HepG2 (cell line): Measurements from ENCODE around the gene MCAT. TPM values are rescaled to one million over a fixed set of nuclear protein-coding genes. Genes with fewer than 3 reads are reported as not detected.

Experiments
- ATAC-seq: fragments of 200-7000 bp; cut with Tn5 transposase; 3 replicates; pipeline ENCODE4 v1.9.1; 2020; ENCODE audit warnings: mild to moderate bottlenecking, moderate library complexity
- BruUV-seq: library from RNA; stranded (reverse); fragments of 400-500 nt; replicated peaks from 2 replicates; lab custom pipeline; 2021; lab: Mats Ljungman, UMichigan
- CTCF ChIA-PET: fragments of 300-600 bp; formaldehyde crosslinking; extraction: SDS; loops from one replicate; lab custom pipeline; 2021; ENCODE audit warnings: low total read pairs, inconsistent platforms, low intra/inter-chr PET ratio; lab: Yijun Ruan, JAX
- POLR2A ChIA-PET: fragments of 350-600 bp; sonication (Branson Sonifier 250); formaldehyde crosslinking; loops from one replicate; lab custom pipeline; 2020; ENCODE audit warnings: antibody characterized with exemption, inconsistent platforms; lab: Yijun Ruan, JAX
- DNase-seq: peaks from one replicate; pipeline ENCODE4 v3.0.0-alpha.2; 2015; ENCODE audit warnings: low spot score
- FAIRE-seq: peaks from 3 replicates; lab custom pipeline; 2011; peaks lifted over from hg19 to GRCh38; lab: Jason Lieb, UNC
- H2AFZ ChIP-seq: one replicate; pipeline ENCODE4 v1.6.1; 2011; ENCODE audit warnings: low read length, inconsistent platforms
- H3K27ac ChIP-seq: fragments of 300-600 bp; 3 replicates; pipeline ENCODE4 v1.8.0; 2011; ENCODE audit warnings: mixed run types, mild to moderate bottlenecking, mixed read lengths, low read length, inconsistent platforms; ENCODE audit not compliant: insufficient read depth; ENCODE audit errors: extremely low read length
- H3K27me3 ChIP-seq, 2 experiments: fragments of 200-600 bp in 1 of 2; 2 replicates in 1 of 2; 3 replicates in 1 of 2; pipeline versions ENCODE4 v1.6.0 to v1.8.0; 2011; ENCODE audit warnings: low read length in 2 of 2, mild to moderate bottlenecking in 2 of 2, moderate library complexity in 2 of 2, inconsistent platforms in 1 of 2; ENCODE audit not compliant: insufficient read depth in 2 of 2, control insufficient read depth in 1 of 2
- H3K36me3 ChIP-seq, 2 experiments: fragments of 200-600 bp in 1 of 2; replicated peaks in 1 of 2; 2 replicates in 1 of 2; 3 replicates in 1 of 2; pipeline versions ENCODE4 v1.5.1 to v1.8.0; 2011; ENCODE audit warnings: low read length in 2 of 2, inconsistent platforms in 1 of 2; ENCODE audit not compliant: insufficient read depth in 2 of 2, control insufficient read depth in 1 of 2
- H3K4me1 ChIP-seq: 2 replicates; pipeline ENCODE4 v1.5.1; 2012; ENCODE audit warnings: low read length, inconsistent platforms; ENCODE audit not compliant: insufficient read depth
- H3K4me2 ChIP-seq: 2 replicates; pipeline ENCODE4 v1.6.0; 2011; ENCODE audit warnings: low read depth, low read length, inconsistent platforms
- H3K4me3 ChIP-seq, 3 experiments: fragments of 200-600 bp in 1 of 3; sonication (generic), shearing (Covaris generic) in 1 of 3; replicated peaks in 1 of 3; 2 replicates each; pipeline ENCODE4 v1.5.1; 2011 to 2016; ENCODE audit warnings: low read length in 3 of 3, inconsistent platforms in 2 of 3, low read depth in 2 of 3, mild to moderate bottlenecking in 2 of 3, control low read depth in 1 of 3, mixed read lengths in 1 of 3; ENCODE audit not compliant: insufficient read depth in 1 of 3
- H3K79me2 ChIP-seq: one replicate; pipeline ENCODE4 v1.6.1; 2011; ENCODE audit warnings: low read length, inconsistent platforms; ENCODE audit not compliant: insufficient read depth
- H3K9ac ChIP-seq: 2 replicates; pipeline ENCODE4 v1.6.0; 2011; ENCODE audit warnings: mild to moderate bottlenecking, low read depth, low read length, inconsistent platforms; ENCODE audit not compliant: insufficient read depth
- H3K9me3 ChIP-seq: 2 replicates; pipeline ENCODE4 v1.5.1; 2012; ENCODE audit warnings: mild to moderate bottlenecking, low read length
- H4K20me1 ChIP-seq: 2 replicates; pipeline ENCODE4 v1.6.0; 2011; ENCODE audit warnings: inconsistent platforms, mild to moderate bottlenecking, low read length, moderate library complexity; ENCODE audit not compliant: insufficient read depth
- NR2C2 ChIP-seq: sonication (generic); formaldehyde crosslinking; IDR thresholded peaks from 2 replicates; pipeline ENCODE4 v1.4.0; 2020; ENCODE audit warnings: missing genetic modification reagents, mild to moderate bottlenecking, moderate library complexity, borderline replicate concordance
- SNRNP70 ChIP-seq: fragments of 200-400 bp; formaldehyde crosslinking; IDR thresholded peaks from 2 replicates; pipeline ENCODE4 v1.6.1; 2017; ENCODE audit warnings: mild to moderate bottlenecking, low read depth, low read length, moderate library complexity
- WGBS: methylation state at CpG from one replicate; pipeline ENCODE4 v1.1.6; 2017; ENCODE audit warnings: low lambda C conversion rate; 5-methylcytosine and 5-hydroxymethylcytosine counted together
- in situ Hi-C: cut with HindIII; loops from 2 replicates; pipeline ENCODE4 v1.10.0; 2017; ENCODE audit warnings: low pct_unique_long_range_greater_than_20kb; ENCODE audit not compliant: extremely low pct_ligation_motif_present
- intact Hi-C: fragments of 100-400 bp; cut with micrococcal nuclease; formaldehyde crosslinking; loops from one replicate; pipeline ENCODE4 v1.10.0; 2022; ENCODE audit not compliant: unreplicated experiment
- polyA plus RNA-seq, 8 experiments: library from polyadenylated mRNA; depleted of rRNA in 3 of 8; stranded (reverse) in 7 of 8; unstranded in 1 of 8; fragments of >200 nt; fragmentation: Illumina TruSeq in 4 of 8; extraction: Trizol in 4 of 8; gene quantifications; 2 replicates each; pipeline versions ENCODE4 v1.2.1 to v1.2.3, GENCODE V29; 2011 to 2016; ENCODE audit warnings: low read depth in 4 of 8, missing spikeins in 1 of 8, mixed read lengths in 1 of 8; ENCODE audit not compliant: insufficient read depth in 1 of 8
- total RNA-seq, 5 experiments: library from RNA; depleted of rRNA; stranded (reverse); fragments of >200 nt; fragmentation: Illumina TruSeq; extraction: Trizol; gene quantifications; 2 replicates each; pipeline ENCODE4 v1.2.3, GENCODE V29; 2016; ENCODE audit warnings: low read depth in 1 of 5
- TF ChIP-seq, protein P1 (sequence below): sonication (generic); formaldehyde crosslinking; IDR thresholded peaks from 2 replicates; pipeline ENCODE4 v1.5.1; 2020; ENCODE audit warnings: mild to moderate bottlenecking, missing genetic modification reagents, moderate library complexity
- TF ChIP-seq, protein P2 (sequence below): sonication (generic); formaldehyde crosslinking; IDR thresholded peaks from 2 replicates; pipeline ENCODE4 v1.4.0; 2020; ENCODE audit warnings: missing genetic modification reagents

Gene MCAT
- total and polyA plus RNA-seq, 2 of the 13 experiments (the other 11 are each of a cell fraction or from before 2014, with no cell fraction given) = 9.3 to 16.7 TPM

DNA sequence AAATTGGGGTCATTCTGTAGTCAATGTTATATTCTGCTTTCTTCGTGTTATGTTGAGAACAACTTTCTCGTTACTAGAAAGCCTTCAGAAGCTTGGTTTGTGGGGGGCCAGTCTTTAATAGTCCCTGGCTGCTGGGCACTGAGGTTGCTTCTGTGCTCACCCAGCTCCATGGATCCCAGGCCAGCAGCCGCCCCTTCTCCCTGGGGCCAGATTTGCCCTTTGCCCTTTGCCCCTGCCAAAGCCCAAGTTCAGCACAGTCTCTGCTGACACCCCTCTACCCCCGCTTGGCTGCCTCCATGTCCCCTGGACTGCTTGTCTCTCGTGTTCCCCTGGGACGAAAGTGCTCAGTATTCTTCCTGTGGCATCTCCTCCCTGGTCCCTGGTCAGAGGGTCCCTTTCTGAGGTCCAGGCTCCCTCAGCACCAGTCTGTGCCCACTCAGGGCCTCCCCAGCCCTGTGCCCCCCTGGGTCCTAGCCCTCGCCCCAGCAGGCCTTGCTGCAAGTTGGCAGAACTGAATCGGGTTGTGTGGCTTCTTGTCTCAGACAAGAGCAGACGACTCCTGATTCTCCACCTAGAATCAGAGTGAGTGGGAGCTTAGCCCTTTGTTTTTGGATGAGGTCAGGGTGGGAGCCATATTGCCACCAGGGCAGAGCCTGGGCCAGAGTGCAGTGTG, 14.8 kb upstream of the MCAT start:
- H3K4me2 ChIP-seq = peak overlapping the region; percentile 3
- no peaks in the 10 kb centered on the region for H4K20me1 ChIP-seq
- peaks cover 19% of the 10 kb centered on the region for H3K4me1 ChIP-seq
- peaks cover 7 to 11% of the 10 kb centered on the region in 2 experiments; a peak in 4 of 5 replicates for H3K27me3 ChIP-seq
- BruUV-seq = no TSS peak
- intact Hi-C loops = no loop called here
- TF ChIP-seq, protein P1, sequence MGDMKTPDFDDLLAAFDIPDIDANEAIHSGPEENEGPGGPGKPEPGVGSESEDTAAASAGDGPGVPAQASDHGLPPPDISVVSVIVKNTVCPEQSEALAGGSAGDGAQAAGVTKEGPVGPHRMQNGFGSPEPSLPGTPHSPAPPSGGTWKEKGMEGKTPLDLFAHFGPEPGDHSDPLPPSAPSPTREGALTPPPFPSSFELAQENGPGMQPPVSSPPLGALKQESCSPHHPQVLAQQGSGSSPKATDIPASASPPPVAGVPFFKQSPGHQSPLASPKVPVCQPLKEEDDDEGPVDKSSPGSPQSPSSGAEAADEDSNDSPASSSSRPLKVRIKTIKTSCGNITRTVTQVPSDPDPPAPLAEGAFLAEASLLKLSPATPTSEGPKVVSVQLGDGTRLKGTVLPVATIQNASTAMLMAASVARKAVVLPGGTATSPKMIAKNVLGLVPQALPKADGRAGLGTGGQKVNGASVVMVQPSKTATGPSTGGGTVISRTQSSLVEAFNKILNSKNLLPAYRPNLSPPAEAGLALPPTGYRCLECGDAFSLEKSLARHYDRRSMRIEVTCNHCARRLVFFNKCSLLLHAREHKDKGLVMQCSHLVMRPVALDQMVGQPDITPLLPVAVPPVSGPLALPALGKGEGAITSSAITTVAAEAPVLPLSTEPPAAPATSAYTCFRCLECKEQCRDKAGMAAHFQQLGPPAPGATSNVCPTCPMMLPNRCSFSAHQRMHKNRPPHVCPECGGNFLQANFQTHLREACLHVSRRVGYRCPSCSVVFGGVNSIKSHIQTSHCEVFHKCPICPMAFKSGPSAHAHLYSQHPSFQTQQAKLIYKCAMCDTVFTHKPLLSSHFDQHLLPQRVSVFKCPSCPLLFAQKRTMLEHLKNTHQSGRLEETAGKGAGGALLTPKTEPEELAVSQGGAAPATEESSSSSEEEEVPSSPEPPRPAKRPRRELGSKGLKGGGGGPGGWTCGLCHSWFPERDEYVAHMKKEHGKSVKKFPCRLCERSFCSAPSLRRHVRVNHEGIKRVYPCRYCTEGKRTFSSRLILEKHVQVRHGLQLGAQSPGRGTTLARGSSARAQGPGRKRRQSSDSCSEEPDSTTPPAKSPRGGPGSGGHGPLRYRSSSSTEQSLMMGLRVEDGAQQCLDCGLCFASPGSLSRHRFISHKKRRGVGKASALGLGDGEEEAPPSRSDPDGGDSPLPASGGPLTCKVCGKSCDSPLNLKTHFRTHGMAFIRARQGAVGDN (CRISPR knock-in tag) = peak; percentile 15; the same call in 1 of the 2 replicates
- TF ChIP-seq SNRNP70 = no peak
- TF ChIP-seq, protein P2, sequence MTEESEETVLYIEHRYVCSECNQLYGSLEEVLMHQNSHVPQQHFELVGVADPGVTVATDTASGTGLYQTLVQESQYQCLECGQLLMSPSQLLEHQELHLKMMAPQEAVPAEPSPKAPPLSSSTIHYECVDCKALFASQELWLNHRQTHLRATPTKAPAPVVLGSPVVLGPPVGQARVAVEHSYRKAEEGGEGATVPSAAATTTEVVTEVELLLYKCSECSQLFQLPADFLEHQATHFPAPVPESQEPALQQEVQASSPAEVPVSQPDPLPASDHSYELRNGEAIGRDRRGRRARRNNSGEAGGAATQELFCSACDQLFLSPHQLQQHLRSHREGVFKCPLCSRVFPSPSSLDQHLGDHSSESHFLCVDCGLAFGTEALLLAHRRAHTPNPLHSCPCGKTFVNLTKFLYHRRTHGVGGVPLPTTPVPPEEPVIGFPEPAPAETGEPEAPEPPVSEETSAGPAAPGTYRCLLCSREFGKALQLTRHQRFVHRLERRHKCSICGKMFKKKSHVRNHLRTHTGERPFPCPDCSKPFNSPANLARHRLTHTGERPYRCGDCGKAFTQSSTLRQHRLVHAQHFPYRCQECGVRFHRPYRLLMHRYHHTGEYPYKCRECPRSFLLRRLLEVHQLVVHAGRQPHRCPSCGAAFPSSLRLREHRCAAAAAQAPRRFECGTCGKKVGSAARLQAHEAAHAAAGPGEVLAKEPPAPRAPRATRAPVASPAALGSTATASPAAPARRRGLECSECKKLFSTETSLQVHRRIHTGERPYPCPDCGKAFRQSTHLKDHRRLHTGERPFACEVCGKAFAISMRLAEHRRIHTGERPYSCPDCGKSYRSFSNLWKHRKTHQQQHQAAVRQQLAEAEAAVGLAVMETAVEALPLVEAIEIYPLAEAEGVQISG = no peak
- 0 out of 2 replicates have a peak, but pooled peaks have one; percentile 37 for TF ChIP-seq NR2C2 (CRISPR knock-in tag)
- TF ChIP-seq, all 625 proteins: peak for 2
- H3K27ac ChIP-seq = no peak overlapping the region
- WGBS = 14% methylated on average over 9 of the region's 9 CpGs
- no peak overlapping the region for H2AFZ ChIP-seq
- no peak overlapping the region; a peak in 1 of 6 replicates for H3K4me3 ChIP-seq
- FAIRE-seq (no peak), DNase-seq (no peak), ATAC-seq (no peak)
- H3K79me2 ChIP-seq = no peaks in the 10 kb centered on the region
- ChIA-PET CTCF (no interaction called here), POLR2A (interaction anchor here (1.6 kb wide), 1 partner anchor 22 kb away, joined by 3 read pairs; no protein-coding TSS in a partner anchor)
- H3K9me3 ChIP-seq = no peaks in the 10 kb centered on the region
- H3K9ac ChIP-seq = no peak overlapping the region
- in situ Hi-C loops = no loop called here
- no peaks in the 10 kb centered on the region for H3K36me3 ChIP-seq
